ENCODE measurements around the gene IGF2BP2. TPM values are rescaled to one million over a fixed set of nuclear protein-coding genes. Genes with fewer than 3 reads are reported as not detected.
A peak's percentile ranks its signal among the peaks of the same experiment; 100 is the strongest.

IGF2BP2 gene
- total and polyA plus RNA-seq, 2 of the 13 experiments (the other 11 are each of a cell fraction or from before 2014, with no cell fraction given) = 6.5 to 46.0 TPM

DNA sequence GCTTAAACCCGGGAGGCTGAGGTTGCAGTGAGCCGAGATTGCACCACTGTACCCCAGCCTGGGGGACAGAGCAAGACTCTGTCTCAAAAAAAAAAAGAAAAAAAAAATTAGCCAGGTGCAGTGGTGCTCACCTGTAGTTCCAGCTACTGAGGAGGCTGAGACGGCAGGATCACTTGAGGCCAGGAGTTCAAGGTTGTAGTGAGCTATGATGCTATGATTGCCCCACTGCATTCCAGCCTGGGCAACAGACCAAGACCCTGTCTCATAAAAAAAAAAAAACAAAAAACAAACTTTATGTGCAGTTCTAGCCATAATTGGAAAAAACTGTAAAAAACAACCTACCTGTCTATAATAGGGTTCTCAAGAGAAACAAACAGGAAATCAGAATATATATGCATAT lies 39.9 kb upstream of the IGF2BP2 start:
- H3K4me1 ChIP-seq (ENCODE audit: insufficient read depth, low read length) = peaks cover 39% of the 10 kb centered on the region
- H4K20me1 ChIP-seq (ENCODE audit: insufficient read depth, low read length) = no peaks in the 10 kb centered on the region
- H3K9me3 ChIP-seq (ENCODE audit: low read length) = no peaks in the 10 kb centered on the region
- H3K79me2 ChIP-seq (ENCODE audit: insufficient read depth, low read length) = no peaks in the 10 kb centered on the region
- no peak for ATAC-seq
- no peak for DNase-seq (ENCODE audit: low spot score)
- POLR2A ChIA-PET = no interaction called here
- CTCF ChIA-PET (ENCODE audit: low intra/inter-chr PET ratio, low total read pairs) = no interaction called here
- no peak for FAIRE-seq
- WGBS (ENCODE audit: low lambda C conversion rate) = 7% methylated on average over 3 of the region's 3 CpGs
- H3K27ac ChIP-seq (ENCODE audit: extremely low read length, insufficient read depth, low read length) = no peak overlapping the region
- no peak overlapping the region for H3K9ac ChIP-seq (ENCODE audit: insufficient read depth, low read depth, low read length)
- H3K4me3 ChIP-seq (replicated peaks in 1 of 3; ENCODE audit: insufficient read depth in 1 of 3, low read depth in 2 of 3, low read length in 3 of 3) = no peak overlapping the region
- in situ Hi-C loops (cut with HindIII; ENCODE audit: extremely low pct_ligation_motif_present, low pct_unique_long_range_greater_than_20kb) = no loop called here
- no TSS peak for BruUV-seq (replicated peaks)
- intact Hi-C loops (cut with micrococcal nuclease; ENCODE audit: unreplicated experiment) = no loop called here
- H2AFZ ChIP-seq (ENCODE audit: low read length) = no peak overlapping the region
- 0 out of 5 replicates have a peak, but pooled peaks cover 0 to 2% of the 10 kb centered on the region in 2 experiments for H3K27me3 ChIP-seq (ENCODE audit: control insufficient read depth in 1 of 2, insufficient read depth in 2 of 2, low read length in 2 of 2)
- H3K36me3 ChIP-seq (replicated peaks in 1 of 2; ENCODE audit: control insufficient read depth in 1 of 2, insufficient read depth in 2 of 2, low read length in 2 of 2) = no peaks in the 10 kb centered on the region
- H3K4me2 ChIP-seq (ENCODE audit: low read depth, low read length) = no peak overlapping the region
- TF ChIP-seq RARA (CRISPR knock-in tag; IDR thresholded peaks at IDR 0.05) (peak; percentile 62), ZNF333 (CRISPR knock-in tag; IDR thresholded peaks at IDR 0.05; ENCODE audit: borderline replicate concordance) (no peak), KLF15 (CRISPR knock-in tag; IDR thresholded peaks at IDR 0.05; ENCODE audit: borderline replicate concordance) (no peak), MXD4 (CRISPR knock-in tag; IDR thresholded peaks at IDR 0.05) (no peak), ZBTB7B (CRISPR knock-in tag; IDR thresholded peaks at IDR 0.05) (no peak), ZNF841 (CRISPR knock-in tag; IDR thresholded peaks at IDR 0.05; ENCODE audit: borderline replicate concordance) (no peak), ZNF569 (CRISPR knock-in tag; IDR thresholded peaks at IDR 0.05; ENCODE audit: borderline replicate concordance) (no peak), STAG1 (CRISPR knock-in tag; IDR thresholded peaks at IDR 0.05) (no peak), RBFOX2 (IDR thresholded peaks at IDR 0.05; ENCODE audit: low read depth, low read length) (no peak), HOXA5 (CRISPR knock-in tag; IDR thresholded peaks at IDR 0.05) (no peak), ZFP41 (CRISPR knock-in tag; IDR thresholded peaks at IDR 0.05; ENCODE audit: borderline replicate concordance) (no peak), SUZ12 (IDR thresholded peaks at IDR 0.05; ENCODE audit: low read depth, low read length) (no peak), ZNF484 (CRISPR knock-in tag; IDR thresholded peaks at IDR 0.05; ENCODE audit: borderline replicate concordance, low read depth) (no peak), IRX3 (CRISPR knock-in tag; IDR thresholded peaks at IDR 0.05; ENCODE audit: borderline replicate concordance, low read depth) (no peak), HNRNPUL1 (IDR thresholded peaks at IDR 0.05; ENCODE audit: low read depth, low read length) (no peak), ZNF367 (CRISPR knock-in tag; IDR thresholded peaks at IDR 0.05; ENCODE audit: borderline replicate concordance) (no peak), NR2F6 (IDR thresholded peaks at IDR 0.05) (0 out of 2 replicates have a peak, but pooled peaks have one; percentile 15), NR2F6 (CRISPR knock-in tag; IDR thresholded peaks at IDR 0.05) (peak; percentile 46; the same call in 1 of the 2 replicates)
- TF ChIP-seq, protein P1, sequence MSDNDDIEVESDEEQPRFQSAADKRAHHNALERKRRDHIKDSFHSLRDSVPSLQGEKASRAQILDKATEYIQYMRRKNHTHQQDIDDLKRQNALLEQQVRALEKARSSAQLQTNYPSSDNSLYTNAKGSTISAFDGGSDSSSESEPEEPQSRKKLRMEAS (IDR thresholded peaks at IDR 0.05) = no peak
- TF ChIP-seq, protein P2, sequence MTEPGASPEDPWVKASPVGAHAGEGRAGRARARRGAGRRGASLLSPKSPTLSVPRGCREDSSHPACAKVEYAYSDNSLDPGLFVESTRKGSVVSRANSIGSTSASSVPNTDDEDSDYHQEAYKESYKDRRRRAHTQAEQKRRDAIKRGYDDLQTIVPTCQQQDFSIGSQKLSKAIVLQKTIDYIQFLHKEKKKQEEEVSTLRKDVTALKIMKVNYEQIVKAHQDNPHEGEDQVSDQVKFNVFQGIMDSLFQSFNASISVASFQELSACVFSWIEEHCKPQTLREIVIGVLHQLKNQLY (CRISPR knock-in tag; IDR thresholded peaks at IDR 0.05) = no peak
- TF ChIP-seq, protein P3, sequence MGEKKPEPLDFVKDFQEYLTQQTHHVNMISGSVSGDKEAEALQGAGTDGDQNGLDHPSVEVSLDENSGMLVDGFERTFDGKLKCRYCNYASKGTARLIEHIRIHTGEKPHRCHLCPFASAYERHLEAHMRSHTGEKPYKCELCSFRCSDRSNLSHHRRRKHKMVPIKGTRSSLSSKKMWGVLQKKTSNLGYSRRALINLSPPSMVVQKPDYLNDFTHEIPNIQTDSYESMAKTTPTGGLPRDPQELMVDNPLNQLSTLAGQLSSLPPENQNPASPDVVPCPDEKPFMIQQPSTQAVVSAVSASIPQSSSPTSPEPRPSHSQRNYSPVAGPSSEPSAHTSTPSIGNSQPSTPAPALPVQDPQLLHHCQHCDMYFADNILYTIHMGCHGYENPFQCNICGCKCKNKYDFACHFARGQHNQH (CRISPR knock-in tag; IDR thresholded peaks at IDR 0.05) = no peak
